ENCODE results near the gene CLDN5.

DNA sequence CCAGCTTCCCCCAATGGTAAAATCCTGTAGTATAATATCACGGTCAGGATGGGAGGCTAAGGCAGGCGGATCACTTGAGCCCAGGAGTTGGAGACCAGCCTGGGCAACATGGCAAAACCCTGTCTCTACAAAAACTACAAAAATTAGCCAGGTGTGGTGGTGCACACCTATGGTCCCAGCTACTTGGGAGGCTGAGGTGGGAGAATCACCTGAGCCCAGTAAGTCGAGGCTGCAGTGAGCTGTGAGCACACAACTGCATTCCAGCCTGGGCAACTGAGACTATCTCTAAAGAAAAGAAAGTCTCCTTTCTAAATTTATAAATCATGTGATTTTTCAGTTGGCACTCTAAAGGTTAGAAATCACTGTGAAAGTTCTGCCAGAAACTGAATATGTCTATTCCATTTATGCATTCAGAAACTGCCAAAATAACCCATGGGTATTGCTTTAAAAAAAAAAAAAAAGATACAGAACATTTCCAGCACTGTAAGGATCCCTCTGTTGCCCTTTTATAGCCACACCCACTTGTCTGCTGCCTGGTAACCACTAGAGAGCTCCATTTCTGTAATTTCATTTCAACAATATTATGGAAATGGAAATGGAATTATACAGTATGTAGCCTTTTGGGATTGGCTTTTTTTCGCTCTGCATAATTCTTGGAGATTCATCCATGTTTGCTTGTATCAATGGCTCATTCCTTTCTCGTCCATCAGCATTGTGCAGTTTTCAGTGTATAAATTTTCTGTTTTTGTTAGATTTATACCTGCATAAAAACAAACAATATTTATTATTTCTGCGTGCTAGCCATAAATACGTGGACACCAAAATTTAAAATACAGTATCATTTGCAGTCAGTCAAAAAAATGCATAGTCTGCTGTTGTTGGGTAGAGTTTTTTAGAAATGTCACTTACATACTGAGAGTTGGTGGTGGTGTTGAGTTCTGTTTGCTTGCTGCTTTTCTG is 35.0 kb downstream of the CLDN5 start:
- no peak for TF ChIP-seq SP1 (IDR thresholded peaks at IDR 0.05)
- TF ChIP-seq ARNT (IDR thresholded peaks at IDR 0.05), result no peak
- no peak for TF ChIP-seq FOXM1 (IDR thresholded peaks at IDR 0.05; ENCODE audit: borderline replicate concordance)
- no peak for TF ChIP-seq SUZ12 (IDR thresholded peaks at IDR 0.05)
- TF ChIP-seq BHLHE40 (IDR thresholded peaks at IDR 0.05; ENCODE audit: borderline replicate concordance), result no peak
- TF ChIP-seq CTBP1 (IDR thresholded peaks at IDR 0.05; ENCODE audit: borderline replicate concordance), result no peak
- TF ChIP-seq LEF1 (IDR thresholded peaks at IDR 0.05; ENCODE audit: borderline replicate concordance), result no peak
- TF ChIP-seq ELF4 (IDR thresholded peaks at IDR 0.05), result no peak
- no peak for TF ChIP-seq FOXK2 (IDR thresholded peaks at IDR 0.05)
- no peak for TF ChIP-seq NFRKB (IDR thresholded peaks at IDR 0.05)
- TF ChIP-seq, protein P1, sequence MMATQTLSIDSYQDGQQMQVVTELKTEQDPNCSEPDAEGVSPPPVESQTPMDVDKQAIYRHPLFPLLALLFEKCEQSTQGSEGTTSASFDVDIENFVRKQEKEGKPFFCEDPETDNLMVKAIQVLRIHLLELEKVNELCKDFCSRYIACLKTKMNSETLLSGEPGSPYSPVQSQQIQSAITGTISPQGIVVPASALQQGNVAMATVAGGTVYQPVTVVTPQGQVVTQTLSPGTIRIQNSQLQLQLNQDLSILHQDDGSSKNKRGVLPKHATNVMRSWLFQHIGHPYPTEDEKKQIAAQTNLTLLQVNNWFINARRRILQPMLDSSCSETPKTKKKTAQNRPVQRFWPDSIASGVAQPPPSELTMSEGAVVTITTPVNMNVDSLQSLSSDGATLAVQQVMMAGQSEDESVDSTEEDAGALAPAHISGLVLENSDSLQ (IDR thresholded peaks at IDR 0.05), result no peak
- TF ChIP-seq TARDBP (IDR thresholded peaks at IDR 0.05), result no peak
- TF ChIP-seq HDGF (IDR thresholded peaks at IDR 0.05; ENCODE audit: borderline replicate concordance), result no peak

All from HEK293T (cell line).